ENCODE measurements around the gene C11orf16.
"Not testable (repeated sequence)": the region's sequence is repeated elsewhere in the genome, so short reads cannot be mapped to it uniquely, and the experiment has no call there.

Gene C11orf16

GRCh38 chr11:8932564-8933180 lies at the start of gene C11orf16:
C11orf16 (minus strand) TSS chr11:8932947; CDS start chr11:8932308, 639 bp downstream.
- no peak for DNase-seq (ENCODE audit: low read depth in 2 of 2)

GRCh38 chr11:8980485-8980884 lies 47.7 kb upstream of the C11orf16 start:
- no peak for DNase-seq (ENCODE audit: low read depth in 2 of 2)

GRCh38 chr11:8979365-8979764 lies 46.6 kb upstream of the C11orf16 start:
- not testable (repeated sequence) for DNase-seq (ENCODE audit: low read depth in 2 of 2)

GRCh38 chr11:8973121-8973520 lies 40.4 kb upstream of the C11orf16 start:
- no peak for DNase-seq (ENCODE audit: low read depth in 2 of 2)

GRCh38 chr11:8971924-8972316 lies 39.2 kb upstream of the C11orf16 start:
- DNase-seq (ENCODE audit: low read depth in 2 of 2) = no peak

GRCh38 chr11:8971196-8971923 lies 38.6 kb upstream of the C11orf16 start:
- no peak for DNase-seq (ENCODE audit: low read depth in 2 of 2)

- DNase-seq (ENCODE audit: low read depth in 2 of 2) = no peak
Observed at GRCh38 chr11:8967184-8967583, 34.4 kb upstream of the C11orf16 start.

- DNase-seq (ENCODE audit: low read depth in 2 of 2) = peak; percentile 55 to 59
Observed at GRCh38 chr11:8964324-8965320, 31.9 kb upstream of the C11orf16 start, which contains the start of gene TMEM9B. TMEM9B (minus strand) TSS chr11:8964442; CDS start chr11:8964313, 129 bp downstream.

- peak; percentile 44 to 63 for DNase-seq (ENCODE audit: low read depth in 2 of 2)
Observed at GRCh38 chr11:8963569-8964323, 31.0 kb upstream of the C11orf16 start.

- DNase-seq (ENCODE audit: low read depth in 2 of 2) = no peak
Observed at GRCh38 chr11:8962841-8963240, 30.1 kb upstream of the C11orf16 start.

GRCh38 chr11:8961401-8961800 lies 28.7 kb upstream of the C11orf16 start:
- DNase-seq (ENCODE audit: low read depth in 2 of 2) = no peak

- no peak for DNase-seq (ENCODE audit: low read depth in 2 of 2)
Observed at GRCh38 chr11:8959546-8960166, 26.9 kb upstream of the C11orf16 start.

GRCh38 chr11:8956860-8957259 lies 24.1 kb upstream of the C11orf16 start:
- no peak for DNase-seq (ENCODE audit: low read depth in 2 of 2)

- no peak for DNase-seq (ENCODE audit: low read depth in 2 of 2)
Observed at GRCh38 chr11:8948886-8949285, 16.1 kb upstream of the C11orf16 start.

- DNase-seq (ENCODE audit: low read depth in 2 of 2) = no peak
Observed at GRCh38 chr11:8947230-8947943, 14.6 kb upstream of the C11orf16 start.

- no peak for DNase-seq (ENCODE audit: low read depth in 2 of 2)
Observed at GRCh38 chr11:8942518-8943066, 9.8 kb upstream of the C11orf16 start, which contains the start of gene ASCL3. ASCL3 (minus strand) TSS chr11:8943016; CDS start chr11:8938161, 4,855 bp downstream.

- DNase-seq (ENCODE audit: low read depth in 2 of 2) = no peak
Observed at GRCh38 chr11:8941341-8942103, 8.8 kb upstream of the C11orf16 start.

GRCh38 chr11:8937659-8938058 lies 4.9 kb upstream of the C11orf16 start:
- DNase-seq (ENCODE audit: low read depth in 2 of 2) = no peak

GRCh38 chr11:8937159-8937558 lies 4.4 kb upstream of the C11orf16 start:
- DNase-seq (ENCODE audit: low read depth in 2 of 2) = no peak

Data from stimulated activated CD8-positive, alpha-beta memory T cell treated with anti-CD3 and anti-CD28 coated beads, Interleukin-2, amount 100 ng/mL, for 1 hour (primary cell).